Heart left ventricle (tissue), 16 donors: Measurements from ENCODE around the gene SLC6A2. TPM values are rescaled to one million over a fixed set of nuclear protein-coding genes. Genes with fewer than 3 reads are reported as not detected.

Experiments
- ATAC-seq, 4 donors: fragments of 200-7000 bp; cut with Tn5 transposase; one replicate each; pipeline ENCODE4 v1.9.1; 2020 to 2022; ENCODE audit warnings: moderate library complexity in 4 of 4, mild to moderate bottlenecking in 3 of 4, moderate number of reproducible peaks in 1 of 4
- DNase-seq, 5 donors: peaks; one replicate each; pipeline ENCODE4 v3.0.0-alpha.2; 2020
- H3K27ac ChIP-seq, 12 donors: fragments of 200-600 bp; sonication (generic) in 4 of 12; one replicate each; pipeline versions ENCODE4 v1.5.0 to v1.8.0; 2016 to 2022; ENCODE audit warnings: mild to moderate bottlenecking in 2 of 12
- H3K27me3 ChIP-seq, 9 donors: fragments of 200-600 bp; sonication (generic) in 2 of 9; one replicate each; pipeline versions ENCODE4 v1.5.1 to v1.8.0; 2016 to 2022; ENCODE audit warnings: mild to moderate bottlenecking in 3 of 9
- H3K36me3 ChIP-seq, 9 donors: fragments of 200-600 bp; sonication (generic) in 2 of 9; one replicate each; pipeline versions ENCODE4 v1.5.0 to v1.8.0; 2018 to 2022; ENCODE audit warnings: mild to moderate bottlenecking in 2 of 9
- H3K4me1 ChIP-seq, 12 donors: fragments of 200-600 bp; sonication (generic) in 4 of 12; one replicate each; pipeline versions ENCODE4 v1.5.0 to v1.8.0; 2016 to 2022; ENCODE audit warnings: mild to moderate bottlenecking in 3 of 12
- H3K4me3 ChIP-seq, 12 donors: fragments of 200-600 bp; sonication (generic) in 4 of 12; one replicate each; pipeline versions ENCODE4 v1.5.0 to v1.8.0; 2017 to 2022; ENCODE audit warnings: mild to moderate bottlenecking in 9 of 12, moderate library complexity in 4 of 12
- H3K9me3 ChIP-seq, 12 donors: fragments of 200-600 bp; sonication (generic) in 4 of 12; one replicate each; pipeline versions ENCODE4 v1.5.0 to v1.8.0; 2016 to 2022; ENCODE audit warnings: mild to moderate bottlenecking in 1 of 12
- CTCF ChIP-seq, 12 donors: fragments of 200-600 bp; sonication (generic) in 4 of 12; IDR thresholded peaks; one replicate each; pipeline versions ENCODE4 v1.5.0 to v1.8.0; 2018 to 2022; ENCODE audit warnings: antibody characterized with exemption in 12 of 12, mild to moderate bottlenecking in 5 of 12
- POLR2A ChIP-seq, 2 donors: fragments of 450-650 bp; IDR thresholded peaks; one replicate each; pipeline ENCODE4 v1.6.1; 2017; ENCODE audit warnings: antibody characterized with exemption in 2 of 2, mild to moderate bottlenecking in 2 of 2, moderate library complexity in 2 of 2
- WGBS, 4 donors: extraction: QIAGEN DNeasy Blood & Tissue Kit in 2 of 4; methylation state at CpG; one replicate each; pipeline versions ENCODE4 v1.1.5 to v1.1.7; 2013 to 2018; 5-methylcytosine and 5-hydroxymethylcytosine counted together
- intact Hi-C, 10 donors: fragments of 100-400 bp; cut with DNase I; formaldehyde crosslinking; loops; one replicate each; pipeline versions ENCODE4 v1.11.1 to v1.14.2; 2022
- polyA plus RNA-seq, 2 donors: library from polyadenylated mRNA; stranded (reverse); fragments of 200-250 nt; gene quantifications; one replicate each; pipeline ENCODE4 v1.2.3, GENCODE V29; 2013
- total RNA-seq, 9 donors: library from RNA; depleted of rRNA in 2 of 9; stranded (reverse); fragments of >200 nt in 2 of 9; fragmentation: NEBNext Ultra II Directional in 3 of 9; extraction: Animal tissue kit (Norgen Biotek cat#: 25700) in 3 of 9; gene quantifications; one replicate each; pipeline versions ENCODE4 v1.1.0 to v1.2.4, GENCODE V29; 2016 to 2023
- donor health status: ischemic (EF 13 %, LVEDD 7.1; RV severe dilation, severe dysfunction).
- donor health status: healthy with polysubstance abuse.
- donor health status: DM: no; HTN: yes; CAD: no.
- donor health status: DM: no; HTN: no; CAD: no.
- donor health status: ischemic (EF 25% LVEDD 6.9; RV normal size, moderate dysfunction).
- donor health status: ischemic (EF 25% LVEDD 5.7; RV mildly dilated, moderate dysfunction).
- donor health status: healthy.
- donor health status: DM: yes; HTN: yes; CAD: no.
- donor health status: ischemic (EF 35%, LVEDD 5.7; RV mildly dilated, moderate dysfunction).
- donor health status: nonischemic (EF 11% LVEDD 7.7; RV severe dilation, severe dysfunction).
- donor health status: DM: yes; HTN: yes; CAD: no.
- donor health status: PGD.
- donor health status: ischemic (EF 29% LVEDD 5.4; RV normal size, mild dysfunction).
- donor health status: nonischemic (EF 23%, LVEDD 6.1; RV moderate dilation, normal function).

Gene SLC6A2
- total and polyA plus RNA-seq, 11 donors: 0.18 TPM; not detected in 10

- DNase-seq (no peak), ATAC-seq (no peak)
- no peak overlapping the region for H3K4me3 ChIP-seq
- H3K36me3 ChIP-seq: no peaks in the 10 kb centered on the region
- H3K27me3 ChIP-seq: peaks cover 0 to 49% (median 9%) of the 10 kb centered on the region in 9 donors
- no peaks in the 10 kb centered on the region for H3K9me3 ChIP-seq
- 71 to 88% (median 75%) methylated on average over 1 of the region's 1 CpG for WGBS, 4 donors
- TF ChIP-seq POLR2A (IDR thresholded peaks at IDR 0.05) (no peak), CTCF (IDR thresholded peaks at IDR 0.05) (no peak)
- no peak overlapping the region for H3K27ac ChIP-seq
- intact Hi-C loops: loop anchor here in 6 of 10 donors (2.0 to 10.0 kb wide), 2 partner anchors 130 to 602 kb away; no protein-coding TSS in a partner anchor
- no peaks in the 10 kb centered on the region for H3K4me1 ChIP-seq
Measured at GRCh38 chr16:55713103-55713502, 57.3 kb downstream of the SLC6A2 start.

- Histone ChIP-seq H3K4me3 (no peak overlapping the region), H3K9me3 (peaks cover 0 to 10% (median 0%) of the 10 kb centered on the region in 12 donors), H3K27ac (no peak overlapping the region), H3K4me1 (no peaks in the 10 kb centered on the region), H3K27me3 (peaks cover 0 to 44% (median 0%) of the 10 kb centered on the region in 9 donors), H3K36me3 (no peaks in the 10 kb centered on the region)
- ATAC-seq (no peak), DNase-seq (no peak)
- TF ChIP-seq CTCF (IDR thresholded peaks at IDR 0.05) (no peak), POLR2A (IDR thresholded peaks at IDR 0.05) (no peak)
- WGBS, 4 donors: 77 to 83% (median 78%) methylated on average over 3 of the region's 3 CpGs
- intact Hi-C loops: loop anchor here in 2 of 10 donors (10.0 kb wide), 1 partner anchor 597 kb away; no protein-coding TSS in a partner anchor
Measured at GRCh38 chr16:55717326-55717725, 61.5 kb downstream of the SLC6A2 start.

DNA sequence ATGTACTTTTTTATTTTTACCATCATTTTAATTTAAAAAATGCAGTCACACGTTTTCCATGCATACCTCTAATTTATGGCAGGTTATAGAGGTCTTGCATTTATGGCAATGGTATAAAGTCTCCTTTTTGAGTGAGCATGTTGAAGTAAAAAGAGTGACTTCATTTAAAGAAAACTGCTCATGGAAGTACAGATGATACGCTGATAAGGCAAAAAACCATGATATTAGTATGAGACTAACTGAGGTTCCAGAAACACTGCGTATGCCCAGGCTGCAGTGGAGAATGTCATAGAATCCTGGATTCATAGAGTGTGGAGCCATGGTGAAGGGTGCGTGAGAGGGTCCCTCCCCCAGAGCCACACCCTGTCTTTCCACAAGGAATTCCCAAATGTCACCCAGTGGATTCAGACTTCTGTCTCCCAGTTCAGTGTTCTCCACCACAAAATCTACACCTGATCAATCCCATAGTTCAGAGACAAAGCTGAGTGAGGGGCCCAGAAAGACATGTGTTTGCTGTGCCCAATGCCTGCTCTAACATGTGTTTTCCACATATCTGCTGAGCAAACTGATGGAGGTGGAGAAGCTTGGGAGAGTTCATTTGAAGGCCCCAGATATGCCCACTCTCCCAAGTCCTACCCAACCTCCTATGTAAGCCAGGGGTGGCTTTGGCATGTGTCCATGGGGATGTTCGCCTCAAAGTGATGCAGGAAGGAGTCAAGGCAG is 69.4 kb downstream of the SLC6A2 start:
- ATAC-seq (no peak), DNase-seq (no peak)
- TF ChIP-seq POLR2A (IDR thresholded peaks at IDR 0.05) (no peak), CTCF (IDR thresholded peaks at IDR 0.05) (no peak)
- no peak overlapping the region for H3K4me3 ChIP-seq
- H3K27ac ChIP-seq: no peak overlapping the region
- H3K9me3 ChIP-seq: peaks cover 0 to 9% (median 0%) of the 10 kb centered on the region in 12 donors
- peaks cover 0 to 13% (median 0%) of the 10 kb centered on the region in 9 donors for H3K27me3 ChIP-seq
- no peaks in the 10 kb centered on the region for H3K4me1 ChIP-seq
- H3K36me3 ChIP-seq: no peaks in the 10 kb centered on the region
- WGBS, 4 donors: 68 to 76% (median 74%) methylated on average over 5 of the region's 5 CpGs
- intact Hi-C loops: no loop called here

GRCh38 chr16:55728797-55729196 is 73.0 kb downstream of the SLC6A2 start:
- H3K27ac ChIP-seq: no peak overlapping the region
- DNase-seq (no peak), ATAC-seq (no peak)
- no peaks in the 10 kb centered on the region for H3K36me3 ChIP-seq
- H3K9me3 ChIP-seq: no peaks in the 10 kb centered on the region
- 72 to 81% (median 72%) methylated on average over 5 to 6 of the region's 6 CpGs for WGBS, 4 donors
- intact Hi-C loops: no loop called here
- no peaks in the 10 kb centered on the region for H3K4me1 ChIP-seq
- peaks cover 0 to 28% (median 0%) of the 10 kb centered on the region in 9 donors for H3K27me3 ChIP-seq
- no peak overlapping the region for H3K4me3 ChIP-seq
- TF ChIP-seq POLR2A (IDR thresholded peaks at IDR 0.05) (no peak), CTCF (IDR thresholded peaks at IDR 0.05) (no peak)
